Mucosa of gallbladder (tissue), 1 donor: ENCODE results near the gene DCST2. TPM values are rescaled to one million over a fixed set of nuclear protein-coding genes. Genes with fewer than 3 reads are reported as not detected.
A peak's percentile ranks its signal among the peaks of the same experiment; 100 is the strongest.

Source experiments
- DNase-seq: peaks from one replicate; pipeline ENCODE4 v3.0.0-alpha.2; 2020; ENCODE audit warnings: low spot score
- total RNA-seq: library from RNA; stranded (reverse); gene quantifications from one replicate; pipeline ENCODE4 v1.2.1, GENCODE V29; 2021
- donor health status: DM: no; HTN: no; CAD: no.

DCST2 gene
- total RNA-seq, 1 donor from 2014 or later, result 1.0 TPM

- peak; percentile 57 for DNase-seq
Observed at GRCh38 chr1:154975409-154976059, 58.0 kb downstream of the DCST2 start.

- DNase-seq, result peak; percentile 97
Observed at GRCh38 chr1:154974808-154975408, 58.7 kb downstream of the DCST2 start.

GRCh38 chr1:154974102-154974807, 59.3 kb downstream of the DCST2 start, which contains the start of gene CKS1B:
Gene CKS1B (plus strand): TSS chr1:154974681. CDS start chr1:154974746, 65 bp downstream.
- DNase-seq, result peak; percentile 99

- peak; percentile 97 for DNase-seq
Observed at GRCh38 chr1:154973344-154974101, 60.1 kb downstream of the DCST2 start.

GRCh38 chr1:154972517-154973343, 60.9 kb downstream of the DCST2 start:
- peak; percentile 58 for DNase-seq

- DNase-seq, result no peak
Observed at GRCh38 chr1:154972213-154972516, 61.4 kb downstream of the DCST2 start.

GRCh38 chr1:154971341-154971998, 62.1 kb downstream of the DCST2 start:
- DNase-seq, result peak; percentile 50

GRCh38 chr1:154970631-154971340, 62.8 kb downstream of the DCST2 start, which contains the start of gene SHC1:
Gene SHC1 (minus strand): TSS chr1:154970747. CDS start chr1:154970526, 221 bp downstream.
- DNase-seq, result peak; percentile 90

GRCh38 chr1:154969860-154970452, 63.6 kb downstream of the DCST2 start:
- DNase-seq, result no peak

GRCh38 chr1:154969246-154969645, 64.3 kb downstream of the DCST2 start:
- DNase-seq, result no peak

GRCh38 chr1:154968731-154969130, 64.8 kb downstream of the DCST2 start:
- DNase-seq, result no peak

Other genes with a start within 250 kb of the DCST2 start
- gene KCNN3, start 163.5 kb downstream of the DCST2 start, total RNA-seq, result 3.9 TPM
- gene PMVK, start 97.1 kb downstream of the DCST2 start, total RNA-seq, result 33.0 TPM
- gene PBXIP1, start 77.7 kb downstream of the DCST2 start, total RNA-seq, result 208 TPM
- gene PYGO2, start 72.0 kb downstream of the DCST2 start, total RNA-seq, result 54.5 TPM
- gene SHC1, start 63.0 kb downstream of the DCST2 start, total RNA-seq, result 123 TPM
- gene CKS1B, start 59.1 kb downstream of the DCST2 start, total RNA-seq, result 27.1 TPM
- 37.9 TPM for gene FLAD1, start 50.4 kb downstream of the DCST2 start, total RNA-seq
- gene LENEP, start 40.2 kb downstream of the DCST2 start, total RNA-seq, result not detected
- gene ZBTB7B, start 31.0 kb downstream of the DCST2 start, total RNA-seq, result 122 TPM
- not detected for gene DCST1, start within 50 bp of the DCST2 start, total RNA-seq
- 146 TPM for gene ADAM15, start 17.5 kb upstream of the DCST2 start, total RNA-seq
- gene EFNA4, start 30.0 kb upstream of the DCST2 start, total RNA-seq, result 12.8 TPM
- 2.7 TPM for gene EFNA3, start 45.1 kb upstream of the DCST2 start, total RNA-seq
- 100.0 TPM for gene EFNA1, start 94.1 kb upstream of the DCST2 start, total RNA-seq
- 54.7 TPM for gene SLC50A1, start 102.1 kb upstream of the DCST2 start, total RNA-seq
- gene DPM3, start 106.8 kb upstream of the DCST2 start, total RNA-seq, result 130 TPM
- 158 TPM for gene KRTCAP2, start 139.5 kb upstream of the DCST2 start, total RNA-seq
- 0.83 TPM for gene TRIM46, start 140.1 kb upstream of the DCST2 start, total RNA-seq
- 43.1 TPM for gene THBS3, start 174.1 kb upstream of the DCST2 start, total RNA-seq
- gene MTX1, start 174.9 kb upstream of the DCST2 start, total RNA-seq, result 31.3 TPM
- gene ENTREP3, start 221.7 kb upstream of the DCST2 start, total RNA-seq, result 49.0 TPM
- gene SCAMP3, start 228.6 kb upstream of the DCST2 start, total RNA-seq, result 68.6 TPM
- 73.7 TPM for gene CLK2, start 239.7 kb upstream of the DCST2 start, total RNA-seq
- 8.7 TPM for gene HCN3, start 243.7 kb upstream of the DCST2 start, total RNA-seq